Small intestine (tissue), 7 donors: Measurements from ENCODE around the gene KCNJ15. TPM values are rescaled to one million over a fixed set of nuclear protein-coding genes. Genes with fewer than 3 reads are reported as not detected.

Experiments
- DNase-seq, 2 donors: peaks; one replicate each; pipeline versions ENCODE4 v3.0.0 to v3.0.0-alpha.2; 2013
- FAIRE-seq: peaks from 2 replicates; lab custom pipeline; 2012; peaks lifted over from hg19 to GRCh38; lab: Jason Lieb, UNC
- H3K27ac ChIP-seq, 3 donors: one replicate each; pipeline ENCODE4 v1.5.1; 2013; ENCODE audit warnings: low read length in 2 of 3, mild to moderate bottlenecking in 2 of 3, control low read depth in 1 of 3, inconsistent platforms in 1 of 3, low read depth in 1 of 3, moderate library complexity in 1 of 3
- H3K27me3 ChIP-seq, 3 donors: one replicate each; pipeline ENCODE4 v1.6.1; 2013; ENCODE audit warnings: low read length in 3 of 3, inconsistent platforms in 1 of 3; ENCODE audit not compliant: control insufficient read depth in 3 of 3, insufficient read depth in 3 of 3
- H3K36me3 ChIP-seq, 3 donors: one replicate each; pipeline ENCODE4 v1.6.1; 2013; ENCODE audit warnings: low read length in 3 of 3, inconsistent platforms in 1 of 3, low read depth in 1 of 3, mild to moderate bottlenecking in 1 of 3, moderate library complexity in 1 of 3; ENCODE audit not compliant: control insufficient read depth in 3 of 3, insufficient read depth in 2 of 3
- H3K4me1 ChIP-seq, 3 donors: one replicate each; pipeline ENCODE4 v1.6.1; 2013; ENCODE audit warnings: low read length in 2 of 3, inconsistent platforms in 1 of 3, low read depth in 1 of 3, mild to moderate bottlenecking in 1 of 3, moderate library complexity in 1 of 3; ENCODE audit not compliant: control insufficient read depth in 3 of 3, insufficient read depth in 2 of 3
- H3K4me3 ChIP-seq, 3 donors: one replicate each; pipeline ENCODE4 v1.5.1; 2013; ENCODE audit warnings: low read length in 3 of 3, control low read depth in 1 of 3, inconsistent platforms in 1 of 3, low read depth in 1 of 3, mild to moderate bottlenecking in 1 of 3, moderate library complexity in 1 of 3
- H3K9me3 ChIP-seq, 2 donors: one replicate each; pipeline ENCODE4 v1.6.1; 2013; ENCODE audit warnings: low read depth in 1 of 2, low read length in 1 of 2; ENCODE audit not compliant: control insufficient read depth in 2 of 2, insufficient read depth in 1 of 2
- WGBS, 3 donors: extraction: QIAGEN DNeasy Blood & Tissue Kit; methylation state at CpG; one replicate each; pipeline ENCODE4 v1.1.7; 2013; 5-methylcytosine and 5-hydroxymethylcytosine counted together
- polyA plus RNA-seq, 4 donors: library from polyadenylated mRNA; stranded (reverse) in 3 of 4; unstranded in 1 of 4; fragments of 200-250 nt in 3 of 4; fragments of 120-200 nt in 1 of 4; gene quantifications; one replicate each; pipeline versions ENCODE4 v1.2.1 to v1.2.3, GENCODE V29; 2013
- donor health status: healthy with polysubstance abuse.
- donor health status: control.
- donor health status: control.
- donor health status: Bipolar disorder and iron deficiency.
- donor health status: healthy.

Gene KCNJ15
- polyA plus RNA-seq, 4 donors, result 0.06 to 1.1 (median 0.17) TPM

DNA sequence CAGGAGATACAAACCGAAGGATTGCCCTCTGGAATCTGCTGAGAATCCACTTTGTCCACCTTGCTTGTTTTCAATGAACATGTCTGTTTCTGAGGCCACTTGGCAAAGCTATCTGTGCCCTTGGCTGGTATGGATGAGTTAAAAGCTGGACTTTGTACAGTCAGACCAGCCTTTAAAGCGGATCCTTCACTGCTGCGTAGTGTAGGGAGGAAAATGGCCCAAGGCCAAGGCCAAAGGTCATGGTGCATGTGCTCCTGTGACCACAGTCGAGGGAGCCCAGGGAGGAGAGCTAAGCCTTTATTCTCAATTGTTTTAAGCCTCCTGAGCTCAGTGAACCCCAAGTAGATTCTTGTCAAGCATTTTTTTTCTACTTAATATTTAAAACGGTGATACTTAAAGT, 37.0 kb downstream of the KCNJ15 start:
- H3K27ac ChIP-seq, result no peak overlapping the region
- H3K9me3 ChIP-seq, result no peaks in the 10 kb centered on the region
- H3K4me3 ChIP-seq, result no peak overlapping the region
- no peaks in the 10 kb centered on the region for H3K4me1 ChIP-seq
- no peaks in the 10 kb centered on the region for H3K36me3 ChIP-seq
- 17 to 42% (median 26%) methylated on average over 5 of the region's 5 CpGs for WGBS, 3 donors
- no peaks in the 10 kb centered on the region for H3K27me3 ChIP-seq
- FAIRE-seq (no peak), DNase-seq (peak in 1 of 2 donors; percentile 25)

DNA sequence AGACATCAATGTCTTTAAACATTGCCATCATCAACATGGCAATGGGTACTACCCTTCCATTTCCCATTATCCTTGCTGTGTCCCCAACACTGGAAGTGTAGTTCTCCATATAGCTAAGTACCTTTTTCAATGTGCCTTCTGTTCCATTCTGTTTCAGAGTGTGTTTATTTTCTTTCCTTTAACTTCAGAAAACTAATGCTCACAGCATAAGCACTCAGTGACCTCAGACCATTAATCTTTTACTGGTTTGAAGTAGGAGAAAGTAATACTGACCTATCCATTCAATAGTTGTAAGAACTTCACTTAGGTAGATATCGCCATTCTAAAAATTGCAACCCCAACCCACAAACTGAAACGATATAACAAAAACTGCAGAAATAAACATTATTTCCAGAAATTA, 37.8 kb downstream of the KCNJ15 start:
- no peak overlapping the region for H3K27ac ChIP-seq
- H3K27me3 ChIP-seq, result no peaks in the 10 kb centered on the region
- H3K4me3 ChIP-seq, result no peak overlapping the region
- H3K36me3 ChIP-seq, result no peaks in the 10 kb centered on the region
- H3K4me1 ChIP-seq, result no peaks in the 10 kb centered on the region
- 89 to 92% (median 89%) methylated on average over 2 of the region's 2 CpGs for WGBS, 3 donors
- DNase-seq, result no peak
- H3K9me3 ChIP-seq, result no peaks in the 10 kb centered on the region
- no peak for FAIRE-seq

DNA sequence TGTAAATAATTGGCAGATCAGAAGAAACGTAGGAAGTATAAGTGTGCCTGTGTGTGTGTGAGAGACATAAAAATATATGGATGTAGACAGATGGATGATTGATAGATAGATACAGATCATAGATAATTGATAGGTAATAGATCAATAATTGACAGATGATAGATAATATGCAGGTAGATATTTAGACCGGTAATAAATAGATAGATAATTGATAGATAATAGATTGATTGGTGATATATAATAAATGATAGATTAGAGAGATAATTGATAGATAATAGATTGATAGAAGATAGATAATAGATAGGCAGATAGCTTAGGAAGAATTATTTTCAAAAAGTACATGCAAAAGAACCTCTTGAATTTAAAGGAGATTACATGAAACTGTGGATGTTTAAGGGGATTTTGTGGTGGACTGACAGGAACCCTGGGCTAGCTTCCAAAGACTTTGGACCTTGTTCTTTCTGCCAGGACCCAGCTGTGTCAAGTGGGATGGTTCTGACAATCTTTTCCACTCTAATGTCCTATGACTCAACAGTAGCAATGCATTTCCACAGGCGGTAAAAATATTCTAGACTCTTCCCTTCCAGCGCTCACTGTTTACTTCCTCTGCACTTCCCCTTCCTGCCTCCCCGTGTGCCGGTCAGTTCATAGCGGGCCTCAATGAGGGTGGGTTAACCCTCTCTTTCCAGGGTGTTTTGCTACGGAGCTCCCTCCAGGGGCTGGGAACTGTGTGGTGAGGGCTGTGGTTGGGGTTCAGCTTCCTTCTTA, 39.4 kb downstream of the KCNJ15 start:
- WGBS, 3 donors, result 28 to 31% (median 31%) methylated on average over 8 of the region's 8 CpGs
- H3K36me3 ChIP-seq, result no peaks in the 10 kb centered on the region
- H3K4me3 ChIP-seq, result no peak overlapping the region
- no peaks in the 10 kb centered on the region for H3K9me3 ChIP-seq
- no peak for FAIRE-seq
- peak overlapping the region in 1 of 3 donors; percentile 3 for H3K27ac ChIP-seq
- H3K27me3 ChIP-seq, result no peaks in the 10 kb centered on the region
- no peaks in the 10 kb centered on the region for H3K4me1 ChIP-seq
- DNase-seq, result peak in 1 of 2 donors; percentile 1

DNA sequence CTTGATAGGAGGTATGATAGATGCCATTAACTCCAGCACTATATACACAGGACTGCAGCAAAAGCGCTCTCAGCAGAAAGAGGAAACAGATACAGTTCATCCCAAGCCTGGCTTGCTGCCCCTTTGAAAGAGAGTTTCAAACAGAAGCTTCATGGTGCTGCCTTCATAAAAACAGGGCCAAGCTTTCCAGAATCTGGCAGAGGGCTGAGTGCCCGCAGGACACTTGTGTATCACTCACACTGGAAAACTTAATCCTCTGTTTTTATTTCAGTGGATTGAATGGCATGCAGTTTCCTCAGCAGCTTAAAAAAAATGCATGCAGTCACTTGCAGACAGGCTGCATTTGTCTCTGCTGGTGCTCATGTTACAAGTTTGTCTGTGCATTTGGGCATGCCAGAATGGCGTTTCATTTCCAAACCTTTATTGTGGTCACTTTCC, 40.4 kb downstream of the KCNJ15 start:
- no peak for DNase-seq
- no peaks in the 10 kb centered on the region for H3K36me3 ChIP-seq
- H3K27ac ChIP-seq, result peak overlapping the region in 1 of 3 donors; percentile 3
- no peaks in the 10 kb centered on the region for H3K27me3 ChIP-seq
- 27 to 58% (median 57%) methylated on average over 3 of the region's 3 CpGs for WGBS, 3 donors
- H3K4me3 ChIP-seq, result no peak overlapping the region
- no peaks in the 10 kb centered on the region for H3K9me3 ChIP-seq
- no peak for FAIRE-seq
- no peaks in the 10 kb centered on the region for H3K4me1 ChIP-seq

DNA sequence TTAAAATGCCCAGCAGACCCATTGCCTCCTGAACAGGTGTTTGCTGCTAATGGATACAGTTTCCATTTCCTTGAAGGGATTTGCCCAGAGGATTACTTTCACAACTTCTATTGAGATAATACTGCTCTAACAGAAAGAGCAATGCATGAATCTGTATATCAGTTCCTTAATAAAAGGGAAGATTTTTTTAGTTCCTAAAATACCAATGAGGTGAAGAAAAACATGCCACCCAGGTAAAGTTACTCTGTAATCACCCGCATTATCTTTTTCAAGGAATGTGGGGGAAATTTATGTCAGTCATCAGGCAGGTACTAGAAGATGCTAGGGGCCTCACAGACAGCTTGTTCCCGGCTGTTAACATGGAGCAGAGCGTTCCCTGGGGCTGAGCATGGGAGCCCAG, 41.1 kb downstream of the KCNJ15 start:
- Histone ChIP-seq H3K27ac (no peak overlapping the region), H3K9me3 (no peaks in the 10 kb centered on the region), H3K27me3 (no peaks in the 10 kb centered on the region), H3K4me3 (no peak overlapping the region), H3K36me3 (no peaks in the 10 kb centered on the region), H3K4me1 (no peaks in the 10 kb centered on the region)
- DNase-seq (no peak), FAIRE-seq (no peak)
- 62 to 72% (median 64%) methylated on average over 3 of the region's 3 CpGs for WGBS, 3 donors

DNA sequence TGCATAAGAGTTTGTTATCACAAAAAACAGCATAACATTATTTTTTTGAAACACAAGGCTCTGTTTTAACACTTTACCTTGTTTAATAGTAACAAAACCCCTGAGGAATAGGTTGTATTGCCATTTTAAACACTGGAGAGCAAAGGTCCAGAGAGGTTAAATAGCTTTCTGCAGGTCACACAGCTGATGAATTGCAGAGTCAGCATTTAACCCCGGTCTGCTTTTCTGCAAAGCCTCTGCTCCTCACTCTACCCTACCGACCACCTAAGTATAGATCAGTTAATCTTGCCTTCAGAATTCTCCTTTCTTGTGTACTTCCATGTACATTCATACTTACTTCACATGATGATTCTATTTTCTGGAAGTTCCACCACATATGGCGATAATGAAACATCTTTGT, 42.0 kb downstream of the KCNJ15 start:
- Histone ChIP-seq H3K4me3 (no peak overlapping the region), H3K27ac (no peak overlapping the region), H3K9me3 (no peaks in the 10 kb centered on the region), H3K4me1 (no peaks in the 10 kb centered on the region), H3K36me3 (no peaks in the 10 kb centered on the region), H3K27me3 (no peaks in the 10 kb centered on the region)
- FAIRE-seq (no peak), DNase-seq (no peak)
- 82 to 88% (median 87%) methylated on average over 3 of the region's 3 CpGs for WGBS, 3 donors

DNA sequence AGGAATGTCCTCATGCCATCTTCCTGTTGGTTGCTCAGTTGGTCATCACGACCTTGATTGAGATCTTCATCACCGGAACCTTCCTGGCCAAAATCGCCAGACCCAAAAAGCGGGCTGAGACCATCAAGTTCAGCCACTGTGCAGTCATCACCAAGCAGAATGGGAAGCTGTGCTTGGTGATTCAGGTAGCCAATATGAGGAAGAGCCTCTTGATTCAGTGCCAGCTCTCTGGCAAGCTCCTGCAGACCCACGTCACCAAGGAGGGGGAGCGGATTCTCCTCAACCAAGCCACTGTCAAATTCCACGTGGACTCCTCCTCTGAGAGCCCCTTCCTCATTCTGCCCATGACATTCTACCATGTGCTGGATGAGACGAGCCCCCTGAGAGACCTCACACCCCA, 42.9 kb downstream of the KCNJ15 start:
- Histone ChIP-seq H3K4me1 (no peaks in the 10 kb centered on the region), H3K27ac (no peak overlapping the region), H3K4me3 (no peak overlapping the region), H3K27me3 (no peaks in the 10 kb centered on the region), H3K9me3 (no peaks in the 10 kb centered on the region), H3K36me3 (no peaks in the 10 kb centered on the region)
- WGBS, 3 donors, result 75 to 89% (median 80%) methylated on average over 8 of the region's 8 CpGs
- DNase-seq (no peak), FAIRE-seq (no peak)

DNA sequence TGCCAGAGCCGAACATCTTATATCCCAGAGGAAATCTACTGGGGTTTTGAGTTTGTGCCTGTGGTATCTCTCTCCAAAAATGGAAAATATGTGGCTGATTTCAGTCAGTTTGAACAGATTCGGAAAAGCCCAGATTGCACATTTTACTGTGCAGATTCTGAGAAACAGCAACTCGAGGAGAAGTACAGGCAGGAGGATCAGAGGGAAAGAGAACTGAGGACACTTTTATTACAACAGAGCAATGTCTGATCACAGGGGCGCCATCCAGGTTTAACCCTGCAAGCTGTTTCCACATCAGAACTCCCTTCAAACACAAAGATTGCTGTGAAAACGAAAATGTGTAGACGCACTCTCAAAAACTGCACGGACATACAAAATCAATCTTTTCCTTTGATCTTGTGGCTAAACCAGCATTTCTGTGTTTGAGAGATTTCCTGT, 43.4 kb downstream of the KCNJ15 start:
- Histone ChIP-seq H3K4me1 (no peaks in the 10 kb centered on the region), H3K9me3 (no peaks in the 10 kb centered on the region)
- WGBS, 3 donors, result 40 to 57% (median 43%) methylated on average over 7 of the region's 7 CpGs

More for the DNA sequence above, 43.4 kb downstream of the KCNJ15 start:
- Histone ChIP-seq H3K4me3 (no peak overlapping the region), H3K36me3 (no peaks in the 10 kb centered on the region), H3K27ac (no peak overlapping the region), H3K27me3 (no peaks in the 10 kb centered on the region)
- DNase-seq, result no peak
- FAIRE-seq, result no peak
